ENCODE data around the gene TMTC2.

The TMTC2 gene

GRCh38 chr12:82793751-82794281 lies 107.1 kb downstream of the TMTC2 start:
- TF ChIP-seq CTCF (IDR thresholded peaks at IDR 0.05; ENCODE audit: insufficient read depth, low read length, poor library complexity, severe bottlenecking), result no peak
- no peak for TF ChIP-seq EZH2phosphoT487 (conservative IDR thresholded peaks at IDR 0.05; ENCODE audit: low read length)

GRCh38 chr12:82797480-82797879 lies 110.8 kb downstream of the TMTC2 start:
- Histone ChIP-seq H3F3A (ENCODE audit: insufficient read depth) (no peaks in the 10 kb centered on the region), H3K27ac (ENCODE audit: low read depth, low read length) (no peak overlapping the region), H3K9ac (ENCODE audit: low read length) (no peak overlapping the region), H3K9me3 (ENCODE audit: insufficient read depth, low read length) (no peaks in the 10 kb centered on the region), H3K4me2 (ENCODE audit: low read depth, low read length, poor library complexity, severe bottlenecking) (no peak overlapping the region), H3K27me3 (ENCODE audit: low read length) (no peaks in the 10 kb centered on the region), H2AFZ (ENCODE audit: low read depth, low read length, severe bottlenecking) (no peak overlapping the region), H4K20me1 (ENCODE audit: low read depth, low read length) (no peaks in the 10 kb centered on the region), H3K4me3 (ENCODE audit: insufficient read depth, low read length, poor library complexity, severe bottlenecking) (no peak overlapping the region), H3K79me2 (ENCODE audit: insufficient read depth, low read length) (no peaks in the 10 kb centered on the region), H3K9me2 (replicated peaks; ENCODE audit: insufficient read depth, low read length) (no peaks in the 10 kb centered on the region), H3K36me3 (ENCODE audit: low read length) (no peaks in the 10 kb centered on the region)
- TF ChIP-seq EZH2phosphoT487 (conservative IDR thresholded peaks at IDR 0.05; ENCODE audit: low read length) (no peak), CTCF (IDR thresholded peaks at IDR 0.05; ENCODE audit: insufficient read depth, low read length, poor library complexity, severe bottlenecking) (no peak)

More at GRCh38 chr12:82793751-82794281, 107.1 kb downstream of the TMTC2 start:
- Histone ChIP-seq H3K4me2 (ENCODE audit: low read depth, low read length, poor library complexity, severe bottlenecking) (no peak overlapping the region), H3K27me3 (ENCODE audit: low read length) (no peaks in the 10 kb centered on the region), H3F3A (ENCODE audit: insufficient read depth) (no peaks in the 10 kb centered on the region), H3K79me2 (ENCODE audit: insufficient read depth, low read length) (no peaks in the 10 kb centered on the region), H3K9ac (ENCODE audit: low read length) (no peak overlapping the region), H4K20me1 (ENCODE audit: low read depth, low read length) (no peaks in the 10 kb centered on the region), H3K9me2 (replicated peaks; ENCODE audit: insufficient read depth, low read length) (no peaks in the 10 kb centered on the region), H3K36me3 (ENCODE audit: low read length) (no peaks in the 10 kb centered on the region), H2AFZ (ENCODE audit: low read depth, low read length, severe bottlenecking) (no peak overlapping the region), H3K4me3 (ENCODE audit: insufficient read depth, low read length, poor library complexity, severe bottlenecking) (no peak overlapping the region), H3K27ac (ENCODE audit: low read depth, low read length) (no peak overlapping the region), H3K9me3 (ENCODE audit: insufficient read depth, low read length) (no peaks in the 10 kb centered on the region)

- Histone ChIP-seq H4K20me1 (ENCODE audit: low read depth, low read length) (no peaks in the 10 kb centered on the region), H2AFZ (ENCODE audit: low read depth, low read length, severe bottlenecking) (no peak overlapping the region), H3K79me2 (ENCODE audit: insufficient read depth, low read length) (no peaks in the 10 kb centered on the region), H3K9me2 (replicated peaks; ENCODE audit: insufficient read depth, low read length) (no peaks in the 10 kb centered on the region), H3K36me3 (ENCODE audit: low read length) (no peaks in the 10 kb centered on the region), H3K4me2 (ENCODE audit: low read depth, low read length, poor library complexity, severe bottlenecking) (no peak overlapping the region), H3F3A (ENCODE audit: insufficient read depth) (no peaks in the 10 kb centered on the region), H3K9me3 (ENCODE audit: insufficient read depth, low read length) (no peaks in the 10 kb centered on the region), H3K4me3 (ENCODE audit: insufficient read depth, low read length, poor library complexity, severe bottlenecking) (no peak overlapping the region), H3K27me3 (ENCODE audit: low read length) (no peaks in the 10 kb centered on the region), H3K9ac (ENCODE audit: low read length) (no peak overlapping the region), H3K27ac (ENCODE audit: low read depth, low read length) (no peak overlapping the region)
- TF ChIP-seq CTCF (IDR thresholded peaks at IDR 0.05; ENCODE audit: insufficient read depth, low read length, poor library complexity, severe bottlenecking) (no peak), EZH2phosphoT487 (conservative IDR thresholded peaks at IDR 0.05; ENCODE audit: low read length) (no peak)
Measured at GRCh38 chr12:82800185-82800584, 113.5 kb downstream of the TMTC2 start.

Data from SU-DHL-6 (cell line).